Measurements from ENCODE around the gene UQCC5. TPM values are rescaled to one million over a fixed set of nuclear protein-coding genes. Genes with fewer than 3 reads are reported as not detected.

The UQCC5 gene
- total RNA-seq, 4 donors from 2014 or later: 0.32 to 5.1 (median 1.9) TPM

GRCh38 chr3:52544937-52545336, 8.5 kb downstream of the UQCC5 start:
- 83 to 100% methylated on average over 2 to 3 of the region's 4 CpGs for WGBS, 2 donors
- DNase-seq: no peak
- no peaks in the 10 kb centered on the region for H3K27me3 ChIP-seq
- no peak for TF ChIP-seq POLR2A (IDR thresholded peaks at IDR 0.05)
- no peak for TF ChIP-seq CTCF (IDR thresholded peaks at IDR 0.05)
- intact Hi-C loops (cut with DNase I): no loop called here
- H3K36me3 ChIP-seq: peaks cover 0 to 88% (median 10%) of the 10 kb centered on the region in 3 donors
- H3K9me3 ChIP-seq: no peaks in the 10 kb centered on the region
- no peak overlapping the region for H3K27ac ChIP-seq
- H3K4me1 ChIP-seq: peaks cover 0 to 2% (median 0%) of the 10 kb centered on the region in 3 donors
- no peak overlapping the region for H3K4me3 ChIP-seq

DNA sequence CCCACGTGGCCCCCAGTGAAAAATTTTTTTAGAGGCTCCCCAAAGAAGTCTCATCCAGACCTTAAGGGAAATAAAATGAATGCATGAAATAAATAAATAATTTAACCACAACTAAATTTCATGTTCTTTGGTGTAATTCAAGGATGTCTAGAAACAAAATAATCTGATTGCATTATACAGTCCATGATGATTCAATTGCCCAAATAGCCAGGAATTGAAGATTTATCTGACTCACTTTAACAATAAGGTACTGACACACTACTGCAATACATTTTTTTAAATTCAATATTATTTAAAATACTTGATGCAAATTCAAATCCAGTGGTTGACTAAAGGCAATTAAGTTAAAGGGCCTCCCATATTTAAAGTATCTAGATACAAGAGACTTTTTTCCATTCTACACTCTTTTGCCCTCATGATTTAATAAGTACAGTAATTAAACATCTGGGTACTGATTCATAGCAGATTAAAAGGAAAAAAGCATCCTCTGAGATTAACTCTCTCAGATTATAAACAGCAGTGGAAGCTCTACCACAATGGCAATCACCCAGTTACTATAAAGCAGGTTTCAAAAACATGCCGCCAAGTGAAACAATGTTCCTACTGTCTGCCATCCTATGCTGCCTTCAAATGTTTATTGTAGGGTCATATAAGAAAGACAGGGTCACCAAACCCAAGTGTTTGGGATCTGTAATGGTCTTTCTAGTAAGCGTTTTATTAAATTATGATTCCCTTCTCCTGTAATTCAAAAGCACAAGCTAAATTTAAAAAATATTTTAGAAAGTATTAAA, 9.9 kb downstream of the UQCC5 start:
- H3K4me3 ChIP-seq: no peak overlapping the region
- WGBS, 2 donors: 66 to 77% methylated on average over 3 of the region's 3 CpGs
- H3K9me3 ChIP-seq: no peaks in the 10 kb centered on the region
- H3K27me3 ChIP-seq: no peaks in the 10 kb centered on the region
- DNase-seq: no peak
- H3K36me3 ChIP-seq: peaks cover 0 to 88% (median 19%) of the 10 kb centered on the region in 3 donors
- H3K4me1 ChIP-seq: no peaks in the 10 kb centered on the region
- no peak for TF ChIP-seq CTCF (IDR thresholded peaks at IDR 0.05)
- no peak for TF ChIP-seq POLR2A (IDR thresholded peaks at IDR 0.05)
- intact Hi-C loops (cut with DNase I): no loop called here
- no peak overlapping the region for H3K27ac ChIP-seq

DNA sequence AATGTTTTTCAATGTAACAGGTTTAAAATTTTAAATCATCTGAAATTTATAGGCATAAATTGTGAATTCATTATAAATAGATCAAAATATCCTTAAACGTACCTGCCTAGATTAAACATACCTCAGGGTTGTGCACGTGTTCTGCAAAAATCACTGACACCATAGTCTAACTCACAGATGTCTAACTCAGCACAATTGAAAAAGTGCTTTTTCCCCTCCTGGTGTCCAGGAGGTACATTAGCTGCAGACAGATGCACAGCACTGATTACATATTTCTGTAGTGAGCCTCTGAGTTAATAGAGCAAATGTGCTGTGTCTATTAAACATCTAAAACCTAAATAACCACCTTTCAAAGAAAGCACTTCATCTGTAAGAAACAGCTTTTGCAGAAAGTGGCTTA, 10.7 kb downstream of the UQCC5 start:
- Histone ChIP-seq H3K4me3 (no peak overlapping the region), H3K27ac (no peak overlapping the region), H3K36me3 (peaks cover 0 to 88% (median 25%) of the 10 kb centered on the region in 3 donors), H3K27me3 (no peaks in the 10 kb centered on the region), H3K4me1 (no peaks in the 10 kb centered on the region), H3K9me3 (no peaks in the 10 kb centered on the region)
- intact Hi-C loops (cut with DNase I): no loop called here
- TF ChIP-seq CTCF (IDR thresholded peaks at IDR 0.05) (no peak), POLR2A (IDR thresholded peaks at IDR 0.05) (no peak)
- DNase-seq: no peak
- 73 to 81% methylated on average over 2 of the region's 2 CpGs for WGBS, 2 donors

- Histone ChIP-seq H3K9me3 (no peaks in the 10 kb centered on the region), H3K4me1 (peaks cover 0 to 8% (median 0%) of the 10 kb centered on the region in 3 donors), H3K4me3 (no peak overlapping the region), H3K36me3 (peaks cover 0 to 91% (median 34%) of the 10 kb centered on the region in 3 donors), H3K27me3 (no peaks in the 10 kb centered on the region), H3K27ac (no peak overlapping the region)
- TF ChIP-seq POLR2A (IDR thresholded peaks at IDR 0.05) (no peak), CTCF (IDR thresholded peaks at IDR 0.05) (no peak)
- DNase-seq: no peak
- intact Hi-C loops (cut with DNase I): no loop called here
Observed at GRCh38 chr3:52551118-52551517, 14.7 kb downstream of the UQCC5 start.

DNA sequence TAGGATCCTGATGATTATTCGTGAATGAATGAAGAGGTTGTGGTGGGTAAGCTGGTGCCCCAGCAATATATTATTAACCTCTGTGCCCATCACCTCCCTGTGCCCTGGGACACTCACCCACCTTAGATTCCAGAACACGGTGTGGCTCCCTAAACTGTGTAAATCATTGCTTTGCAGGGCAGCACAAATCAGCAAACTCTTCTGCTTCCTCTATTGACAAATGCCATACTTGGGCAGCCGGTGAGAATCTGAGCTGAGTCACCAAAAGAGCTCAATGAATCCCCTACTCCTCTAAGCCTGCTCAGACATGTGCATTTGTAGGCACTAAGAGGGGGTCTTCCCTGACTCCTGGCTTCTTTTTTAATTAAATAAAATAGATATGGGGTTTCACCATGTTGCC, 15.7 kb downstream of the UQCC5 start:
- intact Hi-C loops (cut with DNase I): no loop called here
- TF ChIP-seq CTCF (IDR thresholded peaks at IDR 0.05) (no peak), POLR2A (IDR thresholded peaks at IDR 0.05) (no peak)
- H3K27me3 ChIP-seq: no peaks in the 10 kb centered on the region
- H3K4me3 ChIP-seq: no peak overlapping the region
- H3K27ac ChIP-seq: no peak overlapping the region
- no peaks in the 10 kb centered on the region for H3K9me3 ChIP-seq
- peaks cover 0 to 17% (median 0%) of the 10 kb centered on the region in 3 donors for H3K4me1 ChIP-seq
- H3K36me3 ChIP-seq: peaks cover 0 to 93% (median 34%) of the 10 kb centered on the region in 3 donors
- DNase-seq: no peak
- 43 to 54% methylated on average over 3 of the region's 3 CpGs for WGBS, 2 donors
